ENCODE data around the gene BMERB1.
"Not testable (repeated sequence)": the region's sequence is repeated elsewhere in the genome, so short reads cannot be mapped to it uniquely, and the experiment has no call there.

The BMERB1 gene

DNA sequence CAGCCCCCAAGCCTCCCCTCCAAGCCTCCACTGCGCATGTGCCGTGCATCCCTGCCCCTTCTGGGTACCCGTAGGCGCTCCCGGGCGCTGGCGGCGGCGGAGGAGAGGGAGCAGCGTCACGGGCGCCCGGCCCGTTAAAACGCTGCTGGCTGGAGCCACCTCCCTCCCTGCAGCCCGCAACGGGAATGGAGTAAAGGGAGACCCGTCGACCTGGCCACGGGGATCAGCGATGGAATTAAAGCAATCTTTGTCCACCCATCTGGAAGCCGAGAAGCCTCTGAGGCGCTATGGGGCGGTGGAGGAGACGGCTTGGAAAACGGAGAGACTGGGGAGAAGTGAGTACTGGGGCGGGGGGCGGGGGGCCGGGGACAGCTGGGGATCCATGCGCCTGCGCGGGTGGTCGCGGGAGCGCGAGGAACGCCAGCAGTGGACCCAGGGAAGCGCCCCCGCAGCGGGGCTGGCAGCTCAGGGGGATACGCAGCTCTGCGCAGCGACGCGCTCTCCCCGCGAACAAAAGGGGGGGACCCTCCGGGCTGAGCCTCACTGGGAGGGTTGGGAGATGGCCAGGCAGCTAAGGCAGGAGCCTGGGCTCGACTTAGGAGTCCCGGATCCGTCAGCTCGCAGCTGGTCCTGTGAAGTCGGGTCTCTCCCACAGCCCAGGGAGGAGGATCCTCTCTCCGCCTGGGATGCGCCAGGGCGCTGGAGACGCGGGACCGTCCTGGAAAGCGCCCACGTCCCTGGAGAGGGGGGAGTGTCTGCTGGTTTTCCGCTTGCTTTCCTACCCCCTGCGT is at the start of gene BMERB1:
Gene BMERB1, plus strand, starts transcription at position 164 of the 791 bp plus-strand sequence. Its CDS starts 66 bp downstream, at position 230.
- DNase-seq = peak; percentile 36

DNA sequence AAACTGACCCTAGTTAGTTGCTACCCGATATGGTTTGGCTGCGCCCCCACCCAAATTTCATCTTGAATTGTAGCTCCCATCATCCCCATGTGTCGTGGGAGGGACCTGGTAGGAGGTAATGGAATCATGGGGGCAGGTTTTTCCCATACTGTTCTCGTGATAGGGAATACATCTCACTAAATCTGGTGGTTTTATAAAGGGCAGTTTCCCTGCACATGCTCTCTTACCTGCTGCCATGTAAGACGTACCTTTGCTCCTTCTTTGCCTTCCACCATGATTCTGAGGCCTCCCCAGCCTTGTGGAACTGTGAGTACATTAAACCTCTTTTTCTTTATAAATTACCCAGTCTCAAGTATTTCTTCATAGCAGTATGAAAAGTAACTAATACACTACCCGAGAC is 46.3 kb upstream of the BMERB1 start:
- DNase-seq = not testable (repeated sequence)

DNA sequence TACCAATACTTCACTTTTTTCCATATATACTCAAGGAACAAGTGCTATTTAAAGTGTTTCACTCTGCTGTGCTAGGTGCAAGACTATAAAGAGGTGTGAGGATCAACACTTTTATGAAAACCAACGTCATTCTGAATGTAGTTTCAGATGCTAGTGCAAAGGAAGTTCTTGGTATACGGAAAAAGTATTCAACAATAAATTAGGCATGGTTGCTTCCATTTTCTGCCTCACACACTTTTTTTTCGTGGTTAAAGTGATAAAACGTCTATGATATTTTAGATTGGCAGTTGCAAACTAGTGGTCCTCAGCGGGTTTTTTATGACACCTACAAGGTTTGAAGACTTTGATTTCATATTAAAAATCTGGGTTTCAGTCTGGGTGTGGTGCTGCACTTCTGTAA is 44.5 kb upstream of the BMERB1 start:
- DNase-seq = not testable (repeated sequence)

DNA sequence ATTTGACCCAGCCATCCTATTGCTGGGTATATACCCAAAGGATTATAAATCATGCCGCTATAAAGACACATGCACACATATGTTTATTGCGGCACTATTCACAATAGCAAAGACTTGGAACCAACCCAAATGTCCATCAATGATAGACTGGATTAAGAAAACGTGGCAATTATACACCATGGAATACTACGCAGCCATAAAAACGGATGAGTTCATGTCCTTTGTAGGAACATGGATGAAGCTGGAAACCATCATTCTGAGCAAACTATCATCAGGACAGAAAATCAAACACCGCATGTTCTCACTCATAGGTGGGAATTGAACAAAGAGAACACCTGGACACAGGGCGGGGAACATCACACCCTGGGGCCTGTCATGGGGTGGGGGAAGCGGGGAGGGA is 41.4 kb upstream of the BMERB1 start:
- DNase-seq = not testable (repeated sequence)

DNA sequence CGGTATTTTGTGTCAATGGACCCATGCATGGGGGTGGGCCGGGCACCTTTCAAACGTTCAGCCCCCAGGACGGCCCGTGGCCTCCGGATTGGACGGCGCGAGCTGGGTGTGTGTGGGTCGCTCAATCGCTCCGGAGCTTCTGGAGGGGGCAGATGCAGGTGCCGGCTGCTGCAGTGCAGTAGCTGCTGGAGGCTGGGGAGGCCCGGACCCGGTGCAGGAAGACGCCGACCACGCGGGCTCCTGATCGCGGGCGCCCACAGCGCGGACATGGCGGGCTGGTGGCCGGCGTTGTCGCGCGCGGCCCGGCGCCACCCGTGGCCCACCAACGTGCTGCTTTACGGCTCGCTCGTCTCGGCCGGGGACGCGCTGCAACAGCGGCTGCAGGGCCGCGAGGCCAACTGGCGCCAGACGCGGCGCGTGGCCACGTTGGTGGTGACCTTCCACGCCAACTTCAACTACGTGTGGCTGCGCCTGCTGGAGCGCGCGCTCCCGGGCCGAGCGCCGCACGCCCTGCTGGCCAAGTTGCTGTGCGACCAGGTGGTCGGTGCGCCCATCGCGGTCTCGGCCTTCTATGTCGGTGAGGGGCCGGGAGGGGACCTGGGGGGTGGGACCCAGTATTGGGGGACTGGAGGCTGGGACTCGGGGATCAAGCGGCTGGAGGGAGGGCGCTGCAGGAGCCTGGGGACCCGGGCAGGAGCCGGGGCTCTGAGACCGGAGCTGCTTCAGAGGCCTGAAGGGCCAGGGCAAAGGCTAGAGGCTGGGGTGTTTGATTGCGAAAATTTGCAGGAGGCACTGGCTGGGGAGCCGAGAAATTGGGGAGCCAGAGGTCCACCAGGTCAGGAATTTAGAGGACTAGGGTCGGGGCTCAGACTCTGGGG is 38.5 kb upstream of the BMERB1 start, which contains the start of gene MPV17L:
Gene MPV17L, plus strand, starts transcription at position 124 of the 878 bp plus-strand sequence. Its CDS starts 144 bp downstream, at position 268.
- peak; percentile 40 for DNase-seq

DNA sequence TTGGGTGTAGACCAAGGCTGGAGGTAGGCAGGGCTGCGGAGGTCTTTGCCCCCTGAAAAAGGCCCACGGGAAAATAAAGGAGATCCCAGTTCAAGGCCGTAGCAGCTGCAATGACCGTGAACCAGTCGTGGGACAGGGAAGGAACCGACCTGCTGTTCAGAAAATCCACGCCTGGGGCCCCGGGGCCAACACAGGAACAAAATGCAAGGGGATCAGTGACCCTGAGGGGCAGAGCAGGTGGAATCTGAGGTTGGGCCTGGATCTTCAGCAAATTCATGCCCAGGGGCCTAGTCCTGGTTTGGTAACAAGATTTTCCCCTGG is 37.9 kb upstream of the BMERB1 start:
- DNase-seq = not testable (repeated sequence)

DNA sequence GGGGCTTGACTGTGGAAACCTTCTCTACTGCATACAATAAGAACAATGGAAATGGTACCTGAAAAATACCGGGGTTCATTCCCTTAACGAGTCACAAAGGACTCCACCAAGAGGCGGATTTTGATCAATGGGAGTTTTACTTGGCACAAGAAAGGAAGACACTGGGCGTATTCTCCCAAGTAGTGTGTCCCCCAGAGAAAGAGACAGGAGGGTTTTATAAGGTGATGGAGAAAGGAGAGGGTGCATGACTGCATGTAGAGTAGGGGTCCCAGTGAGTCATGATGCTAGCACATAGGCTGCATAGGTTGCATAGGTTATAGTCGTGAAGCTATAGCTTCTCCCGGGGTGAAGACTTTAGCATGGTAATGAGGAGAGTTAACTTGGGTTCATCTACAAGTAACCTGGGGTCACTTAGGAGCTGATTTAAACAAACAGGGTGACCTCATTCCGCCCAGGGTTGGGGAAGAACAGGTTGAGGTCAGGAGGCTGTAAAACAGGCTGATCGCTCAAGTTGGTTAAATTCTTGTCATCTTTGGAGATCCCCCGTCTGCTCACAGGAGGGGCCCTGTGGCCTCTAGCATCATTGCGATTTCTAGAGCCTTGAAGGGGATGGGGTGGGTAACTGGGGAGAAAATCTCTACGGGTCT is 37.3 kb upstream of the BMERB1 start:
- no peak for DNase-seq

DNA sequence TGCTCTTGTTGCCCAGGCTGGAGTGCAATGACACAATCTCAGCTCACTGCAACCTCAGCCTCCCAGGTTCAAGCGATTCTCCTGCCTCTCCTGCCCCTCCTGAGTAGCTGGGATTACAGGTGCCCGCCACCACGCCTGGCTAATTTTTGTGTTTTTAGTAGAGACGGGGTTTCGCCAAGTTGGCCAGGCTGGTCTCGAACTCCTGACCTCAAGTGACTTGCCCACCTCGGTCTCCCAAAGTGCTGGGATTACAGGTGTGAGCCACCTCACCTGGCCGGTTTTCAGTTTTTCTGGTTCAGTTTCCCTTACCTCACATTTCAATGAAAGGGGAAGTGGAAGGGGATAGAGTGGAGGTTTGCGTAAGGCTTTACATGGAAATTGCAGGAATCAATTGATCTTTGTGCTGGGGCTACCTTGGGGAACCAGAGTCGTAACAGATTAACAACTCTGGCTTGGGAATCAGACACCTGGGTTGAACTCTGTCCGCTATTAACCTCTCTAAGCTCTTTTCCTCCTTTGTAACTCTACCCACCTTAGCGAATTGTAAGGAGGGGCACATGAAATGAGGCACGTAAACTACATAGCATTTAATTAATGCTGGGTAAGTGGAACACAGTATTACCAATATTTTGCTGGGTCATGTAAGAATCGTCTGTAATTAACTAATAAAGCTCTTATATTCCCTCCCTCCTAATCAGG is 35.6 kb upstream of the BMERB1 start:
- no peak for DNase-seq

DNA sequence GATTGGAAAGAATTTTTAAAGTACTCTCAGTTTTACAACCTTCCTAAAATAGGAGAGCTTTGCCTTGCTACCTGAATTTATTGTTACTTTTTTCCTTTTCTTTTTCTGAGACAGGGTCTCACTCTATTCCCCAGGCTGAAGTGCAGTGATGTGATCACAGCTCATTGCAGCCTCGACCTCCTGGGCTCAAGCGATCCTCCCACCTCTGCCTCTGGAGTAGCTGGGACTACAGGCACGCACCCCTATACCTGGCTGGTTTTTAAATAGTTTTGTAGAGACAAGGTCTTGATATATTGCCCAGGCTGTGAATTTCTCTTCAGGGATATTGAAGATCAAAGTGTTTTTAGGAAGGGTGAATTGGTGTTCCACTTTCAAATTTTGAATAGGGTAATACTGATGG is 35.1 kb upstream of the BMERB1 start:
- no peak for DNase-seq

DNA sequence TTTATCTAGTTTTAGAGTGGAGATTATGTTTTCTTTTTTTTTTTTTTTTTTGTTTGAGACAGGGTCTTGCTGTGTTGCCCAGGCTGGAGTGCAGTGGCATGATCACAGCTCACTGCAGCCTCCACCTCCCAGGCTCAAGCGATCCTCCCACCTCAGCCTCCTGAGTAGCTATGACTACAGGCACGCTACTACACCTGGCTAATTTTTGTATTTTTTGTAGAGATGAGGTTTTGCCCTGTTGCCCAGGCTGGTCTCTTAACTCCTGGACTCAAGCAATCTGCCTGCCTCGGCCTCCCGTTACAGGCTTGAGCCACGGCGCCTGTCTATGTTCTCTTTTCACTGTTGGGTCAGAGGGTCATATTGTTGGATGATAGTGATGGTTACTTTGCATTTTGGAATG is 34.1 kb upstream of the BMERB1 start:
- not testable (repeated sequence) for DNase-seq

DNA sequence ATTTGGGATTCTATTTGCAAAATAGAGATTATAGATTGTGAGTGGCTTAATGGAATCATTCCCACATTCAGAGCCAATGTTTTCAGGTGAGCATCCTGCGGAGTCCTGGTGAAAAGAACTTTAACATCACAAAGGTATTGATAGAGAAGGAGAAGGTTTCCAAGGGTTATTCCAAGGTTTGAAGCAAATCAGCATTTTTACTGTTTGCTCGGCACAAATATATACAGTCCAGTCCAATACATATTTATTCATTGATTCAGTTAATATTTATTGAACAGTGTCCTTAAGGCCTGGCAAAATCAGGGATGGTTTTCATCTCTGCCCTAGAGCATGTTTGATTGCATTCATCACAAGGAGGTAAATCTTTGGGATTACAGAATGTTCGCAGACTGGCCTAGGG is 32.4 kb upstream of the BMERB1 start:
- DNase-seq = no peak

DNA sequence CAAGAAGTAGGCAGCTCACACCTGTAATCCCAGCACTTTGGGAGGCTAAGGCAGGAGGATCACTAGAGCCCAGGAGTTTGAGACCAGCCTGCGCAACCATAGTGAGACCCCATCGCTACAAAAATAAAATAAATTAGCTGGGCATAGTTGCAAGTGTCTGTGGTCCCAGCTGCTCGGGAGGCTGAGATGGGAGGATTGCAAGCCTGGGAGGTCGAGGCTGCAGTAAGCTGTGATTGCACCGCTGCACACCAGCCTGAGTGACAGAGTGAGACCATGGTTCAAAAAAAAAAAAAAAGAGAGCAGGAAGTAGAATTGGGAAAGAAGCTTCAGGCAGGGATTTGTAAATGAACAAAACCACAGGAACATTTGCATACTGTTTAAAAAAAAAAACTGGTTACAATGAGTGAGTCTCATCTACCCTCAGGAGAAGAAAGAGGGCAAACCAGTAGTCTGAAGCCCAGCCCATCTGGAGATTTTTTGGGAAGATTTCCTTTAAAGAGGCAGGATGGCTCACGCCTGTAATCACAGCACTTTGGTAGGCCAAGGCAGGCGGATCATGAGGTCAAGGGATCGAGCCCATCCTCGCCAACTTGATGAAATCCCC is 30.9 kb upstream of the BMERB1 start:
- no peak for DNase-seq

DNA sequence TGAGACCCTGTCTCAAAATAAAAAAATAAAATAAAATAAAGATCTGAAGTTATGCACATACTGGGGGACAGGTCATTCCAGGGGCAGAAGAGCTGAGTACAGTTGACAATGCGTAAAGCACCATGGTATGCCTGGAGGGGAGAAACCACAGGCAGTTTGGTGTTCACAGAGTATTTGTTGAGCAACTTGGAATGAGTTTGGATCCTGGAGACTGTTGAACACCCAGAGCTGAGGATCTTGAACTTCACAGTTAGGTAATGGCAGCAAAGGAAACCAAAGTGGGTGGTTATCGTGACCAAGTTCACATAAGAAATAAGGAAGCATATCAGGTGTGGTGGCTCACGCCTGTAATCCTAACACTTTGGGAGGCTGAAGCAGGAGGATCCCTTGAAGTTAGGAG is 30.3 kb upstream of the BMERB1 start:
- DNase-seq = not testable (repeated sequence)

DNA sequence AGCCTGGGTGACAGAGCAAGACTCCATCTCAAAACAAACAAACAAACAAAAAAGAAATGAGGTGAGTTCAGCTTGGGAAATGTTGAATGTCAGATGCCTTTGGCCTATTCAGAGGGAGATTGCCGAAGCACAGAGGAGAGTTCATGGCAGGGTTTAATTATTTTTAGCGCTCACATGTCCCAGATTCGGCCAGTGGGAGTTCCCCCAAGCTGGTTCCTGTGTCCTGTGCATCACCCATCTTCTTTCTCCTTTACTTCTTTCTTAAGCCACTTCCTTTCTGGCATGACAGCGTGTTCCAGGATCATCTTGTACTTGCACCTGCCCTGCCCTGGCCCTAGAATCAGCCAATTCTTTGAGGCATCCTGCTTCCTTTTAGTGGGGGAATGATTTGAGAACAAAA is 29.6 kb upstream of the BMERB1 start:
- DNase-seq = no peak

DNA sequence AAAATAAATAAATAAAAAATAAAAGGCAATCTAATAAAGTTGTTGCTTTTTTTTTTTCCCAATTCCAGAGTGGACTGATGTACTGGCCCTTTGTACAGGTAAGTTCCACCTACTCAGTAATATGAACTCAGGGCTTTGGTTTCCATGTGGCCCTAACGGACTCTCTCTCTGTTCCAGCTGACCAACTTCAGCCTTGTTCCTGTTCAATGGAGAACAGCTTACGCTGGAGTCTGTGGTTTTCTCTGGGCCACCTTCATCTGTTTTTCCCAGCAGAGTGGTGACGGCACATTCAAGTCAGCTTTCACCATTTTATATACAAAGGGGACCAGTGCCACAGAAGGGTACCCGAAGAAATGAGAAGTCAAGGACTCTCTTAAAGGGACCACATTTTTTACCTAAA is 26.6 kb upstream of the BMERB1 start:
- DNase-seq = not testable (repeated sequence)

DNA sequence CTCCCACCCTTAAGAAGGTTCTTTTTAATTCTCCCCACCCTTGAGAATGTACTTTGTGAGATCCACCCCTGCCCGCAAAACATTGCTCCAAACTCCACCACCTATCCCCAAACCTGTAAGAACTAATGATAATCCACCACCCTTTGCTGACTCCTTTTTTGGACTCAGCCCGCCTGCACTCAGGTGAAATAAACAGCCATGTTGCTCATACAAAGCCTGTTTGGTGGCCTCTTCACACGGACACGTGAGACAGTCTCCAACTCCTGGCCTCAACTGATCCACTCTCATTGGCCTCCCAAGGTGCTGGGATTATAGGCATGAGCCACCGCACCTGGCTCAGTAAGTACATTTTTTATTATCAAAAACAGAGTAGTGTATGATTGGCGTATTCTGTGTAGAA is 24.9 kb upstream of the BMERB1 start:
- DNase-seq = not testable (repeated sequence)

DNA sequence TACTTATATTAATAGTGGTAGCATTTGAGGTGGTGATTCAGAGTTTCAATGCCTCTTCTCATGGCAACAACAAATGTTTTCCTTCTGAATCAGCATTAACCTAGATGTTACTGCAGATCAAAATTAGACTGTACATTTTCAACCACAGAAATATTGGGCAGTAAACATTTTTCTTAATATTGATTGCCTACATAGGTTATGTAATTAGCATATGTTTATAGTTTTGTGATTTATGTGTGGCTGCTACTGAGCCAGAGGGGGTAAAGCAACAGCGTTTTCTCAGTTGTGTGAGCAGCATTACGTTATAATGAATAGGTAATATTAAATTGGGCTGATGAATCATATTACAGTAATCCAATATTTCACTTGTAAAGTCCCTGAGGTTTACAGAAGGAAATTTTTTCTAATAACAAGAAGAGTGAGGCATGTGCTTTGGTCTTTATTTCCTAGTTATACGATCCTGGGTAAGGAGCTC is 18.8 kb upstream of the BMERB1 start:
- DNase-seq = no peak

DNA sequence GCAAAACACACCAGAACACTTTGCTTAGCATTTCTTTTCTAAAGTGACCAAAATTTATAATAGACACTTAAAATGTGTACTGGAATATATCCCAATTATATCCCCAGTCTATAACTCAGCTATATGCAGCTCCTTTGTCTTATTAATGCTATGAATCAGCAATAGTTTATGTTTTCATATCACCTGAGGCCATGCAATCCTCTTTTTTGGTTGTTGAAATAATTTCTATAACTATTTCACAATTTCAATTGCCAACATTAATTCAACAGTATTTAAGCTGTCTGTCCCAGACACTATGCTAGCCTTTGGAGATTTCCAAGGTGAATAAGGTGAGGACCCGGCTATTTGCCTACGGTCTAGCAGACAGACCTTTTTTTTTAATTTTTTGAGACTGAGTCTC is 17.2 kb upstream of the BMERB1 start:
- DNase-seq = no peak

DNA sequence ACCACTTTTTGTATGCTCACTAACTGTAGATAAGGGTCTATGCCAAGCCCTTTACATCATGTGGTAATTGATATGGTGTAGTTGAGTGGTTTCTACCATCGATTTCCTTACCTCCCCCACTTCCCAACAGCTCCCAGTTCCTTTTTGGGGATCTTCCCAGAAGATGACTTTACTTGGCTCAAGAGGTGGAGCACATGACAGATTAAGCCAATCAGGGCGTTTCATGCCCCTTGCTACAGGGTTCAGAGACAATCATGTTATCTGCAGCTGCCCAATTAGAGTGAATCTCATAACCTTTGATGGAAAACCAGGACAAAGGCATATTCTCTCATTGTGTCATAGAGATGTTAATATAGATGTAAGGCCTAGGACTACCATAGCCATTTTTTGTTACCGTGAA is 16.2 kb upstream of the BMERB1 start:
- DNase-seq = no peak

DNA sequence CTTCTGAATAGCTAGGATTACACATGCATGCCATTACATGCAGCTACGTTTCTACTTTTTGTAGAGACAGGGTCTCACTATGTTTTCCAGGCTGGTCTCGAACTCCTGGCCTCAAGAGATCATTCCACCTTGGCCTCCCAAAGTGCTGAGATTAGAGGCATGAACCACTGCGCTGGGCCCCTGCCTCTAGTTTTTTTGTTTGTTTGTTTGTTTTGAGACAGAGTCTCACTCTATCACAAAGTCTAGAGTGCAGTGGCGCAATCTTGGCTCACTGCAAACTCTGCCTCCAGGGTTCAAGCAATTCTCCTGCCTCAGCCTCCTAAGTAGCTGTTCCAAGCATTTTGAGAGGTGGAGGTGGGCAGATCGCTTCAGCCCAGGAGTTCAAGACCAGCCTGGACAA is 12.7 kb upstream of the BMERB1 start:
- not testable (repeated sequence) for DNase-seq

DNA sequence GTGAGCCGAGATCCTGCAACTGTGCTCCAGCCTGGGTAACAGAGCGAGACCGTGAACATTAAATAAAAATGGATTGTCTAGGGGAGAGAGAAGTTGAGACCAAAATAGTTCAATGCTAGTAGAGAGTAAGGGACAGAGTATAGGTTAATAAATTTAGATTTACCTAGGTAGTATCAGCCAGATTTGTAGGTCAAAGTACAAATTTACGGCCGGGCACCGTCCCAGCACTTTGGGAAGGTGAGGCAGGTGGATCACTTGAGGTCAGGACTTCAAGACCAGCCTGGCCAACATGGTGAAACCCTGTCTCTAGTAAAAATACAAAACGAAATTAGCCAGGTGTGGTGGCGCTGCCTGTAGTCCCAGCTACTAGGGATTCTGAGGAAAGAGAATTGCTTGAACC is 12.2 kb upstream of the BMERB1 start:
- no peak for DNase-seq

DNA sequence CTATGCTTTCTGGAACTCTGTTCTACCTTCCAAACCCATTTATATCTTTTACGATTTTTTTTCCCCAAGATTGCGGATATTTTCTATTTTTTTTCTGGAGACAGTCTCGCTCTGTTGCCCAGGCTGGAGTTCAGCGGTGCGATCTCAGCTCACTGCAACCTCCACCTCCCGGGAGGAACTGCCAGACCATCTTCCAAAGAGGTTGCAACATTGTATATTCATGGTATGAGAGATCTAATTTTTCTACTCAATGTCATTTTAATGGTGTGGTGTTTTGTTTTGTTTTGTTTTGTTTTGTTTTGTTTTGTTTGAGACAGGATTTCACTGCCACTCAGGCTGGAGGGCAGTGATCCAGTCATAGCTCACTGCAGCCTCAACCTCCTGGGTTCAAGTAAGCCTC is 8.5 kb upstream of the BMERB1 start:
- no peak for DNase-seq

Data from NCI-H1694 (cell line).